Natural killer cell (primary cell): ENCODE measurements around the gene DSP. TPM values are rescaled to one million over a fixed set of nuclear protein-coding genes. Genes with fewer than 3 reads are reported as not detected.
A peak's percentile ranks its signal among the peaks of the same experiment; 100 is the strongest.

ENCODE experiments used
- ATAC-seq, 3 donors: fragments of 150-1000 bp in 2 of 3; fragments of 200-7000 bp in 1 of 3; cut with Tn5 transposase; 1 replicate in 1 of 3; 2 replicates in 2 of 3; pipeline ENCODE4 v1.10.0; 2021; ENCODE audit warnings: mild to moderate bottlenecking in 2 of 3, moderate library complexity in 2 of 3
- DNase-seq, 2 donors: peaks; one replicate each; pipeline versions ENCODE4 v3.0.0 to v3.0.0-alpha.2; 2013 to 2021; ENCODE audit warnings: mixed read lengths in 1 of 2
- H3K27ac ChIP-seq: one replicate; pipeline ENCODE4 v1.5.1; 2013; ENCODE audit warnings: mild to moderate bottlenecking, low read length
- H3K27me3 ChIP-seq: one replicate; pipeline ENCODE4 v1.6.1; 2013; ENCODE audit warnings: low read length; ENCODE audit not compliant: control insufficient read depth, insufficient read depth
- H3K36me3 ChIP-seq: one replicate; pipeline ENCODE4 v1.6.1; 2013; ENCODE audit warnings: low read length; ENCODE audit not compliant: control insufficient read depth, insufficient read depth
- H3K4me1 ChIP-seq: one replicate; pipeline ENCODE4 v1.6.1; 2013; ENCODE audit warnings: low read length; ENCODE audit not compliant: control insufficient read depth, insufficient read depth
- H3K4me3 ChIP-seq: one replicate; pipeline ENCODE4 v1.5.1; 2013; ENCODE audit warnings: low read length
- H3K9me3 ChIP-seq: one replicate; pipeline ENCODE4 v1.6.1; 2013; ENCODE audit warnings: low read length; ENCODE audit not compliant: control insufficient read depth, insufficient read depth
- H3K27ac Mint-ChIP-seq, 2 donors: one replicate each; pipeline ENCODE4 v1.8.0; 2022; ENCODE audit warnings: mild to moderate bottlenecking in 2 of 2, mixed read lengths in 2 of 2, moderate library complexity in 1 of 2
- H3K27me3 Mint-ChIP-seq, 2 donors: one replicate each; pipeline ENCODE4 v1.8.0; 2022; ENCODE audit warnings: low read depth in 2 of 2, mixed read lengths in 2 of 2
- H3K36me3 Mint-ChIP-seq: one replicate; pipeline ENCODE4 v1.8.0; 2022; ENCODE audit warnings: mixed read lengths
- H3K4me1 Mint-ChIP-seq, 2 donors: one replicate each; pipeline ENCODE4 v1.8.0; 2022; ENCODE audit warnings: mixed read lengths in 2 of 2
- H3K4me3 Mint-ChIP-seq: one replicate; pipeline ENCODE4 v1.8.0; 2022; ENCODE audit warnings: mild to moderate bottlenecking, moderate library complexity, mixed read lengths
- H3K9me3 Mint-ChIP-seq, 2 donors: one replicate each; pipeline ENCODE4 v1.8.0; 2022; ENCODE audit warnings: mixed read lengths in 2 of 2
- CTCF ChIP-seq: fragments of 200-600 bp; IDR thresholded peaks from one replicate; pipeline ENCODE4 v1.8.0; 2022; ENCODE audit warnings: antibody characterized with exemption
- whole genome bisulfite sequencing: methylation state at CpG from one replicate; pipeline ENCODE4 v1.1.7; 2013; ENCODE audit warnings: missing lambda C conversion rate; ENCODE audit not compliant: insufficient coverage; 5-methylcytosine and 5-hydroxymethylcytosine counted together
- intact Hi-C: fragments of 100-400 bp; cut with micrococcal nuclease; formaldehyde crosslinking; loops from one replicate; pipeline ENCODE4 v1.14.2; 2022
- total RNA-seq, 4 donors: library from RNA; stranded (reverse); fragments of 120-200 nt in 1 of 4; gene quantifications; one replicate each; pipeline versions ENCODE4 v1.2.3 to v1.2.4, GENCODE V29; 2013 to 2022

DSP gene
- under 1 TPM in 2 of 3 donors, not detected in 1; 0.05 to 0.26 TPM for total RNA-seq
- 3.4 TPM for total RNA-seq (2013)

- no peak within 1 kb of the TSS for H3K27ac ChIP-seq
- no peaks in the 10 kb centered on the region for H3K9me3 ChIP-seq
- H3K27me3 ChIP-seq: peaks cover 25% of the 10 kb centered on the region
- no peak for TF ChIP-seq CTCF
- ATAC-seq (peak in 1 of 3 donors; percentile 48), DNase-seq (peak in 1 of 2 donors; percentile 15)
- Mint-ChIP-seq H3K9me3 (no peaks in the 10 kb centered on the region), H3K4me1 (peaks cover 0 to 11% of the 10 kb centered on the region in 2 donors), H3K27ac (no peak within 1 kb of the TSS), H3K27me3 (peaks cover 50 to 63% of the 10 kb centered on the region in 2 donors), H3K4me3 (peak within 1 kb of the TSS; percentile 81), H3K36me3 (no peaks in the 10 kb centered on the region)
- H3K4me1 ChIP-seq: peaks cover 15% of the 10 kb centered on the region
- under 1% methylated on average over 105 of the region's 105 CpGs for WGBS
- peak within 1 kb of the TSS; percentile 34 for H3K4me3 ChIP-seq
- intact Hi-C loops: no loop called here
- H3K36me3 ChIP-seq: no peaks in the 10 kb centered on the region
These were observed at the start of gene DSP for GRCh38 chr6:7541175-7542064. TSS of gene DSP (plus strand) at chr6:7541671. CDS start at chr6:7541916, 245 bp downstream.

- Histone ChIP-seq H3K27me3 (no peaks in the 10 kb centered on the region), H3K27ac (no peak overlapping the region), H3K36me3 (no peaks in the 10 kb centered on the region), H3K4me3 (no peak overlapping the region), H3K9me3 (no peaks in the 10 kb centered on the region), H3K4me1 (no peaks in the 10 kb centered on the region)
- no peaks in the 10 kb centered on the region for H3K9me3 Mint-ChIP-seq
- DNase-seq (no peak), ATAC-seq (no peak)
- 90% methylated on average over 2 of the region's 2 CpGs for WGBS
- intact Hi-C loops: no loop called here
- peaks cover 19 to 39% of the 10 kb centered on the region in 2 donors for H3K27me3 Mint-ChIP-seq
- no peak for TF ChIP-seq CTCF
- H3K4me3 Mint-ChIP-seq: no peak overlapping the region
- no peaks in the 10 kb centered on the region for H3K36me3 Mint-ChIP-seq
- H3K27ac Mint-ChIP-seq: no peak overlapping the region
- H3K4me1 Mint-ChIP-seq: no peaks in the 10 kb centered on the region
These were observed 47.6 kb upstream of the DSP start for GRCh38 chr6:7493866-7494265.

GRCh38 chr6:7494638-7495037, 46.8 kb upstream of the DSP start:
- Mint-ChIP-seq H3K4me1 (no peaks in the 10 kb centered on the region), H3K27me3 (peaks cover 19 to 31% of the 10 kb centered on the region in 2 donors), H3K36me3 (no peaks in the 10 kb centered on the region), H3K4me3 (no peak overlapping the region), H3K27ac (no peak overlapping the region), H3K9me3 (no peaks in the 10 kb centered on the region)
- ATAC-seq (no peak), DNase-seq (no peak)
- intact Hi-C loops: no loop called here
- Histone ChIP-seq H3K36me3 (no peaks in the 10 kb centered on the region), H3K4me1 (no peaks in the 10 kb centered on the region), H3K27me3 (no peaks in the 10 kb centered on the region), H3K4me3 (no peak overlapping the region), H3K9me3 (no peaks in the 10 kb centered on the region), H3K27ac (no peak overlapping the region)
- TF ChIP-seq CTCF: no peak
- WGBS: 91% methylated on average over 7 of the region's 7 CpGs
